Stimulated activated CD4-positive, alpha-beta T cell treated with anti-CD3 and anti-CD28 coated beads, Interleukin-2, amount 100 ng/mL, for 4 hours (primary cell): ENCODE data around the gene TARBP1.
A peak's percentile ranks its signal among the peaks of the same experiment; 100 is the strongest.
"Not testable (repeated sequence)": the region's sequence is repeated elsewhere in the genome, so short reads cannot be mapped to it uniquely, and the experiment has no call there.

Experiments used
- DNase-seq: peaks from one replicate; pipeline ENCODE4 v3.0.0-alpha.2; 2020; ENCODE audit warnings: low read depth

Gene TARBP1

DNA sequence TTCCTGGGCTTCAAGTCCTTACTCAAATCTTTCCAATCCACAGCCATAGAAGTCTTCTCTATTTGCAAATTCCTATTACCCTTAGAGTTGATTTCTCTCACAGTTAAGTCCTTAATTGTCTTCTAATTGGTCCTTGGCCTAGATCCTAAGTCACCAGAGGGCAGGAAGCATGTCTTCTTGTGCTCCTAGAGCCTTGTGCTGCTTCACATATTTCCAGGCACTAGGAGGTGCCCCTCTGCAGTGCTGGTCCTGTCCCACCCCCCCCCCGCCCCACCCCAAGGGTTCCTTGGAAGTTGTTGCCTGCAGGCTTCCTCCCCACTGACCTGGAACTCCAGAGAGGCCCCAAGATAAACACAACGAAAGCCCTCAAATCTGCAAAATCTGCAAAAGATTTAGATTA, 28.1 kb upstream of the TARBP1 start:
- DNase-seq, result no peak

DNA sequence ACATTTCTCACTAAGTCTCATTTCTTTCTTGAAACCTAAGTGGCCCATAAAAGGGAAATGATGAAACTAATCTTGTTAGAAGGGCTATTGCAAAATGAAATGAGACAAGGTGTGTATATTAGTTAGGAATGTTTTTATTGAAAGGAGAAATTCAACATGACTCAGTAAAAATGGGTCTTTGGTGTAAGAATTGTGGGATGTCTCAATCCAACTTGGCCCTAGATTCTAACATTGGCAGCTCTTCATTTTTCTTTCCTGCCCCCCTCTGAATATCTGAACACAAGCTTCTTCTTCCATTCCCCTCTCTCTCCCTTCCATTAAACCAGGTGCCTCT, 26.8 kb upstream of the TARBP1 start:
- no peak for DNase-seq

GRCh38 chr1:234504969-234505768, 26.2 kb upstream of the TARBP1 start:
- no peak for DNase-seq

DNA sequence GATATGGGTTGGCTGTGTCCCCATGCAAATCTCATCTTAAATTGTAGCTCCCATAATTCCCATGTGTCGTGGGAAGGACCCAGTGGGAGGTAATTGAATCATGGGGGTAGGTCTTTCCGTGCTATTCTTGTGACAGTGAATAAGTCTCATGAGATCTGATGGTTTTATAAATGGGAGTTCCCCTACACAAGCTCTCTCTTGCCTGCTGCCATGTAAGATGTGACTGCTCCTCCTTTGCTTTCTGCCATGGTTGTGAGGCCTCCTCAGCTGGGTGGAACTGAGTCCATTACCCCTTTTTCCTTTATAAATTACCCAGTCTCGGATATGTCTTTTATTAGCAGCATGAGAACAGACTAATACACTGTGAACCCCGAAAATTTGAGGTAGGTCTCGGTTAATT, 25.3 kb upstream of the TARBP1 start:
- not testable (repeated sequence) for DNase-seq

DNA sequence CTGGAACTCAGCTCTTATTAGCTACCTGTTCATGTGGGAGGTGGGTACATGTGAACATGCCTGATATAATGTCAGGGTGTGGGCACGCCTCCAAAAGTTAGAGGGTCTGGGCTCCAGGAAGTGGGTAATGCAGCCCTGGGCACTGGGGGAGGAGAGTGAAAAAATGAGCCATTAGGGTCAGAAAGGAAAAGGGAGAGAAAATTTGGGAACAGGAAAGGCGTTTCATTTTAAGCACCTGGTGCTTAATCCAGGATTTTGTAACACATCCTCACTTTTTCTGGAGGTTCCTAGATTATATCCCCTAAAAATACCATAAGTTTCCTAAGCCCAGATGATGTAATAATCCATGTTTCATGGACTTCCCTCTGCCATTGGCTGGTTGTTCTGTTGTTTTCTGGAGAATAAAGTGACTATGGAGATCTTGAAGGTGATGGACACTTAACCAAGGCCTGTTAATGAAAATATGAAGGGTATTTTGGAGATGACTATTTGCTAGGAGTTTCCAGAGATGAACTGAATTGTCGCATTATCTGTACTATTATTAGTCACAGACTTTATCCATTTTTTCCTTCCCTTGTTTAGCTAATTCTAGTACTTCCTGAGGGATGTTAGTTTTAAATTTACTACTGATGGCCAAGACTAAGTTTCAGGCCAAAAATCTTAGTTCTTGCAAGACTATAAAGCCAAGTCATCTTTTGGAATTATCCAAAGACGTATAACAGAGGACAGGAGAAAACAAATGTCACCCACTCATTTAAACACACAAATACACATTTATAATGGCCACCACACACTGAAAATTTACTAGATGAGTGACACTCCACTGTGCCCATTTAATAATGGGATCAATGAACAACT, 24.4 kb upstream of the TARBP1 start:
- DNase-seq, result no peak

GRCh38 chr1:234502785-234503184, 23.8 kb upstream of the TARBP1 start:
- DNase-seq, result no peak

- DNase-seq, result no peak
These were observed 21.3 kb upstream of the TARBP1 start for GRCh38 chr1:234500269-234500668.

- no peak for DNase-seq
These were observed 20.9 kb upstream of the TARBP1 start for GRCh38 chr1:234499943-234500245.

GRCh38 chr1:234499119-234499942, 20.4 kb upstream of the TARBP1 start:
- DNase-seq, result peak; percentile 75

DNA sequence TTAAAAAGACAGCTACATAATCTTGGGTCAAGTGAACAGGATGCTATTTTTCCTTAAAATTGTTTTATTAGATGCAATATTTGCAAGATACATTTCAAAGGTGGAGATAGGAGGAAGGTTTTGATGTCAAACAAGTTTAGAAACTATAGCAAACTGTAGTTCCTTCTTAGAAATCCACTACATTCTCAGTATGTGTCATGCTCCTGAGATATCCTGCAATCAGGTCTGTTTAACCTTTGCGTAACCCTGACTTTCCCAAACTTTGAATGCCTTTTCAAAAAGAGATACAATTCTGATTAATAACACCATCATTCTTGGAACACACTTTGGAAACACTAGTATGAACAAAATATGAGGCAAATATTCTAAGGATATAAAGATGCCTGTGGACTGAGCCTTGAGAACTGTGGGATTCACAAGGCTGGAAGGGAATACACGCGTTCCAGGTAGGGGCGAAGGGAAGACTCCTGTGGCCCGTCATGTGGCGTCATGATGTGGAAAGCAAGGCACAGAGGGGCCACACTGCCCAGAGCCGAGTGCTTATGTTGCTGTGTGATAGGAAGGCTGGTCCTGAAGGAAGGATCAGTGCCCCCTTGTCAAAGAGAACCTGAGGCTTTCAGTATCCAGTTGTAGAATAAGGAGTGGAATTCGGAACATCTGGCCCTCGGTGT, 19.6 kb upstream of the TARBP1 start:
- DNase-seq, result no peak

DNA sequence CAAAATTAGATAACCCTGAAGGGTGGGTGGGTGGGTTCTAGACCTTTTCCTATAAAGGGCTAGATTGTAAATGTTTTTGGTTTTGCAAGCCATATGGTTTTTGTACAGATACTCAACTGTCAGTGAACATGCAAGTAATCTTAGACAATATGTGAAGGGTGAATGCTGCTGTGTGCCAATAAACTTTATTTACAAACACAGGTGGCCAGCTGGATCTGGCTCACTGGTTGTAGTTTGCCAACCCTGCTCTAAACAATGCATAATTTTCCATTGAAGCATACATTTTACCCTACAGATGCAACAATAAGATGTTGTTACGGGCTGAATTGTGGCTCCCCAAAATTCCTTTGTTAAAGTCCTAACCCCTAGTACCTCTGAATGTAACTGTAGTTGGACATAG, 18.6 kb upstream of the TARBP1 start:
- DNase-seq, result no peak

- no peak for DNase-seq
These were observed 16.4 kb upstream of the TARBP1 start for GRCh38 chr1:234495231-234495990.

DNA sequence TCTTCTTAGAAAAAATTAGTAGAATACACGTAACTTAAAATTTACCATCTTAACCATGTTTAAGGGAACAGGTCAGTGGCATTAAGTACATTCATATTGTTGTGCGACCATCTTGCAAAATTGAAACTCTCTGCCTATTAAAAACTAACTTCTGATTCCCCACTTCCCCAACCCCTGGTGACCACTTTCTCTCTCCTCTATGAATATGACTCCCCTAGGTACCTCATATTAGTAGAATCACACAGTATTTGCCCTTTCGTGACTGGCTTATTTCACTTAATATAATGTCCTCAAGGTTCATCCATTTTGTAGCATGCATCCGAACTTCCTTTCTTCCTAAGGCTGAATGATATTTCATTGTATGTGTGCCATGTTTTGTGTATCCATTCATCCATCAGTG, 15.1 kb upstream of the TARBP1 start:
- no peak for DNase-seq

GRCh38 chr1:234490793-234491479, 12.0 kb upstream of the TARBP1 start:
- DNase-seq, result no peak

GRCh38 chr1:234489698-234490077, 10.7 kb upstream of the TARBP1 start:
- DNase-seq, result no peak

- no peak for DNase-seq
These were observed 10.2 kb upstream of the TARBP1 start for GRCh38 chr1:234489007-234489697.

- no peak for DNase-seq
These were observed 9.4 kb upstream of the TARBP1 start for GRCh38 chr1:234488054-234489006.

DNA sequence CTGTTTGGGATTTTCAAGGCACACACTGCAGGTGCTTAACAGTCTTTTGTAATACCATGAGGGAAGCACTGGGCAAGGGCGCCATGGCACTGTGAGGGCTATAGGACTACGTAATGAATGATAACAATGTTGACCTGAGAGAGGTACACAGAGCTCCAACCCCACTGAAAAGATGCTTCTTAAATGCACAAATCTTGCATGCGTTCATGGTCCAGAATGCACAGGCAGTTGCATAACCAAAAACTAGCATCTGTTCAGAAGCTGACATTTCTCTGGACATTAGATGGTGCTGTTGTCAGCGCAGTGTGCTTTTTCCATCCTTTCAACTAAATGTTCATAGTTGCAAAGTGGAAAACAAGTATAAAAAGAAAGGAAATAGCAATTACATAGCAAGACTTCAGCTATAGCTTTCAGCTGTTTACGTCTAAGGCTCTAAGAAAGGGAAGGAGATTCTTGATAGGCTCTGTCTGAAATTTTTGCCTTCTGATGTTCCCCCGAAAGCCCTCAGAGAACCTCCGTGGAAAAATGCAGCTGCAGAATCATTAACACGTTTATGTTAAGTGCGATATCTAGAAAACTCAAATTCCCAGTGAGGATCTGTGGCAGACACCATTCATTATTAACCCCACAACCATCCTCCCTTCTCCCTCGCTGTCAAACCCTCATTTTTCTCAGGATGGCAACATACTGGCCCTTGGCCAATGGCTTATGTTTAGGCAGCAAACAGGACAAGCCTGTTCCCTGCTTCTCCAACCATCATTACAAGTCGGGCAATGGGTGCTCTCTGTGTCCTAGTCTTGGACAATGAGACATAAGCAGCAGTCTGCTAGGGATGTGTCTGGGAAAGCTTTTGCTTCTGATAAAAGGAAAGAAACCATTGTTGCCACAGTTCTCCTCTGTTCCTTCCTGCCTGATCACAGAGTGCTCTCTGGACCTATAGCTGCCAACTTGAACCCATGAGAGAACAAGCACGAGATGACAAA, 8.2 kb upstream of the TARBP1 start:
- DNase-seq, result no peak
